ENCODE results near the gene TEK. TPM values are rescaled to one million over a fixed set of nuclear protein-coding genes. Genes with fewer than 3 reads are reported as not detected.

Gene TEK
- polyA plus RNA-seq, 2 of the 4 experiments (the other 2 are of a cell fraction) = 0.04 TPM; not detected in 1

- CTCF ChIA-PET = no interaction called here
- Histone ChIP-seq H3K4me2 (no peak overlapping the region), H3K9me3 (no peaks in the 10 kb centered on the region), H3K4me1 (no peaks in the 10 kb centered on the region), H3K4me3 (no peak overlapping the region), H3K27ac (no peak overlapping the region)
- 95% methylated on average over 5 of the region's 5 CpGs for WGBS (ENCODE audit: missing lambda C conversion rate)
- FAIRE-seq = no peak
- ATAC-seq = no peak
- POLR2A ChIA-PET = no interaction called here
- TF ChIP-seq ZNF302 (CRISPR knock-in tag; IDR thresholded peaks at IDR 0.05) (no peak), MAZ (IDR thresholded peaks at IDR 0.05; ENCODE audit: borderline replicate concordance, low read depth, low read length) (no peak), FOXS1 (CRISPR knock-in tag; IDR thresholded peaks at IDR 0.05) (no peak), FOSB (CRISPR knock-in tag; IDR thresholded peaks at IDR 0.05) (no peak), MAFK (IDR thresholded peaks at IDR 0.05; ENCODE audit: partially characterized antibody) (no peak), RNF2 (IDR thresholded peaks at IDR 0.05; ENCODE audit: borderline replicate concordance, low read depth) (no peak), EHF (CRISPR knock-in tag; IDR thresholded peaks at IDR 0.05) (no peak), ELK1 (IDR thresholded peaks at IDR 0.05; ENCODE audit: low read depth, low read length) (no peak), TFCP2L1 (CRISPR knock-in tag; IDR thresholded peaks at IDR 0.05) (no peak), CTCF (IDR thresholded peaks at IDR 0.05) (no peak), HOXB13 (CRISPR knock-in tag; IDR thresholded peaks at IDR 0.05; ENCODE audit: low read depth) (no peak), CHD4 (IDR thresholded peaks at IDR 0.05; ENCODE audit: borderline replicate concordance) (no peak), CHD2 (IDR thresholded peaks at IDR 0.05; ENCODE audit: low read length, partially characterized antibody) (no peak), USF2 (IDR thresholded peaks at IDR 0.05) (no peak)
- no peak for DNase-seq (ENCODE audit: low read depth in 1 of 2, low spot score in 1 of 2)
Observed at GRCh38 chr9:27085456-27085855, 23.6 kb upstream of the TEK start.

GRCh38 chr9:27086818-27087680, 22.0 kb upstream of the TEK start:
- TF ChIP-seq BHLHE40 (IDR thresholded peaks at IDR 0.05; ENCODE audit: low read depth, low read length) (no peak), REST (IDR thresholded peaks at IDR 0.05) (no peak), HMGXB4 (CRISPR knock-in tag; IDR thresholded peaks at IDR 0.05; ENCODE audit: borderline replicate concordance) (no peak), RFX5 (IDR thresholded peaks at IDR 0.05) (no peak), USF2 (IDR thresholded peaks at IDR 0.05) (no peak), ELK1 (IDR thresholded peaks at IDR 0.05; ENCODE audit: low read depth, low read length) (no peak), CEBPB (IDR thresholded peaks at IDR 0.05) (no peak), CHD4 (IDR thresholded peaks at IDR 0.05; ENCODE audit: borderline replicate concordance) (no peak)
- Histone ChIP-seq H3K4me3 (no peak overlapping the region), H3K4me1 (no peaks in the 10 kb centered on the region), H3K4me2 (no peak overlapping the region), H3K9me3 (no peaks in the 10 kb centered on the region), H3K27ac (no peak overlapping the region)
- DNase-seq (ENCODE audit: low read depth in 1 of 2, low spot score in 1 of 2) = no peak
- FAIRE-seq = no peak
- ChIA-PET POLR2A (no interaction called here), CTCF (no interaction called here)
- ATAC-seq = no peak; a peak in 2 of 6 replicates
- 67% methylated on average over 11 of the region's 11 CpGs for WGBS (ENCODE audit: missing lambda C conversion rate)
